Measurements from ENCODE around the gene DDAH1. TPM values are rescaled to one million over a fixed set of nuclear protein-coding genes. Genes with fewer than 3 reads are reported as not detected.

Gene DDAH1
- total RNA-seq, 2 experiments from 2014 or later: 0.09 to 0.11 TPM

GRCh38 chr1:85319931-85320330 lies 145.0 kb downstream of the DDAH1 start:
- intact Hi-C loops (cut with DNase I, micrococcal nuclease): no loop called here
- Mint-ChIP-seq H3K4me3 (no peak overlapping the region), H3K27me3 (peaks cover 50% of the 10 kb centered on the region), H3K9me3 (ENCODE audit: low read depth) (no peaks in the 10 kb centered on the region), H3K4me1 (peaks cover 7% of the 10 kb centered on the region), H3K27ac (no peak overlapping the region), H3K36me3 (ENCODE audit: low read depth) (no peaks in the 10 kb centered on the region)
- POLR2A ChIA-PET: no interaction called here
- ATAC-seq (peak; percentile 23), DNase-seq (no peak)
- CTCF ChIA-PET: no interaction called here

- H3K4me1 Mint-ChIP-seq: peaks cover 7% of the 10 kb centered on the region
- no peak overlapping the region for H3K27ac Mint-ChIP-seq
- H3K9me3 Mint-ChIP-seq (ENCODE audit: low read depth): no peaks in the 10 kb centered on the region
- DNase-seq (no peak), ATAC-seq (no peak)
- intact Hi-C loops (cut with DNase I, micrococcal nuclease): no loop called here
- ChIA-PET POLR2A (no interaction called here), CTCF (no interaction called here)
- H3K27me3 Mint-ChIP-seq: peaks cover 51% of the 10 kb centered on the region
- no peaks in the 10 kb centered on the region for H3K36me3 Mint-ChIP-seq (ENCODE audit: low read depth)
- H3K4me3 Mint-ChIP-seq: no peak overlapping the region
These were observed 145.5 kb downstream of the DDAH1 start for GRCh38 chr1:85319491-85319890.

DNA sequence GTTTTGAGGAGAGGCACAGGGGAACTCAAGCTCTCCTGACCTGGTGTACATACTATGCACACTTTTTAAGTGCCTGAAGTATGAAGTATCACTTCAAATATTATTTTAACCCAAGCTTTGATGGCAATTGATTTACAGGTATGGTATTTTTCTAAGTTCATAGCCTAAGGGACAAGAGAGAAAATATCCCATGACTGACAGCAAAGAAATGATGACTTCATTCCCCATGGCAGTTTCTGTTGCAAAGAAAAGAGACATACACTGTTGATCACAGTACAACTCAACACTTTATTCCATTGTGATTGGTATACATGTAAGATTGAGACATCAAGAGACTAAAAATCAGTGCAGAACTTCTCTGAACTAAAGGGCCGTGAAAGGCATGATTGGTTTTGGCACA lies 146.7 kb downstream of the DDAH1 start:
- no peak for ATAC-seq
- Mint-ChIP-seq H3K27me3 (peaks cover 49% of the 10 kb centered on the region), H3K9me3 (ENCODE audit: low read depth) (no peaks in the 10 kb centered on the region), H3K36me3 (ENCODE audit: low read depth) (no peaks in the 10 kb centered on the region), H3K27ac (no peak overlapping the region), H3K4me3 (no peak overlapping the region), H3K4me1 (peaks cover 7% of the 10 kb centered on the region)
- no peak for DNase-seq
- POLR2A ChIA-PET: no interaction called here
- CTCF ChIA-PET: no interaction called here
- intact Hi-C loops (cut with DNase I, micrococcal nuclease): no loop called here

- peaks cover 7% of the 10 kb centered on the region for H3K4me1 Mint-ChIP-seq
- DNase-seq (no peak), ATAC-seq (no peak)
- H3K36me3 Mint-ChIP-seq (ENCODE audit: low read depth): no peaks in the 10 kb centered on the region
- intact Hi-C loops (cut with DNase I, micrococcal nuclease): no loop called here
- ChIA-PET CTCF (interaction anchor here (2.4 kb wide), 1 partner anchor 9 kb away, joined by 15 read pairs; no protein-coding TSS in a partner anchor), POLR2A (no interaction called here)
- H3K9me3 Mint-ChIP-seq (ENCODE audit: low read depth): no peaks in the 10 kb centered on the region
- H3K4me3 Mint-ChIP-seq: no peak overlapping the region
- H3K27ac Mint-ChIP-seq: no peak overlapping the region
- peaks cover 51% of the 10 kb centered on the region for H3K27me3 Mint-ChIP-seq
These were observed 147.4 kb downstream of the DDAH1 start for GRCh38 chr1:85317560-85317959.

DNA sequence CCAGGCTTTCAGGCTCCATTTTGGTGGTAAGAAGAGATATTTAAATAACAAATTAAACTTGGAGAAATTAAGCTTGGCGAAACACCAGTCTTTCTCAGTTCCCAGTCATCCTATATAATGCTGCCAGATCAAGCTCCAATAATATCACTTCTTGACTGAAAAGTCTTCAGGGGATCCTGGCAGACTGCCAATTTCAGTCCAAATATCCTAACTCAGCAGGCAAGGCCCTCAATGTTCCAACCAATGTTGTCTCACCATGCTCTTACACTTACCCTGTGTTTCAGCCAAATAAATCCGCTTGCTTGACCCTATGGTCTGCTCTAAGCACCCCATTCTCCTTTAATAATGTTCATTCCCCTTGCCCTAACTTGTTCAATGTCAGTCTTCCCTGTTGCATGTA lies 148.6 kb downstream of the DDAH1 start:
- Mint-ChIP-seq H3K4me3 (no peak overlapping the region), H3K36me3 (ENCODE audit: low read depth) (no peaks in the 10 kb centered on the region), H3K27ac (no peak overlapping the region), H3K4me1 (peaks cover 7% of the 10 kb centered on the region), H3K9me3 (ENCODE audit: low read depth) (no peaks in the 10 kb centered on the region), H3K27me3 (peaks cover 57% of the 10 kb centered on the region)
- DNase-seq: no peak
- CTCF ChIA-PET: interaction anchor here (1.3 to 2.4 kb wide), 3 partner anchors 8 to 60 kb away, joined by 3 to 15 read pairs (median 4); no protein-coding TSS in a partner anchor
- no peak for ATAC-seq
- POLR2A ChIA-PET: no interaction called here
- intact Hi-C loops (cut with DNase I, micrococcal nuclease): no loop called here

DNA sequence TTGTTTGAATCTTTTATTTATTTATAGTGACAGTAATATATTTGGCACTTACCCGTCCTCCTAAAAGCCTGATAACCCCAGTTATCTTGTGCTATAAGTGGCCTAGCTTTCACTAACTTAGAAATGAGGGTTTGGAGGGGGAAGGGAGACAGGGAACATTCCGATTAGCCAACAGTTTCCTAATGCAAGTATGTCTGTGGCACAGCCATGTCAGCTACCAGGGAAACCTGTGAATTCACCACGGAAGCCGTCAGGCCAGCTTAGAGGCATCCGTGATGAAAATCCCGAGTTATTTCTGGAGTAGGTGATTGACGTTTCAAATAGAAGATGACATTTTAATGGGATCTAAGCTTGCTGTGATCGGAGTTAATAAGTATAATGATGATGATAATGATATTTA lies 149.2 kb downstream of the DDAH1 start:
- ATAC-seq (no peak), DNase-seq (no peak)
- Mint-ChIP-seq H3K4me3 (no peak overlapping the region), H3K9me3 (ENCODE audit: low read depth) (no peaks in the 10 kb centered on the region), H3K27ac (no peak overlapping the region), H3K36me3 (ENCODE audit: low read depth) (no peaks in the 10 kb centered on the region), H3K27me3 (peaks cover 58% of the 10 kb centered on the region), H3K4me1 (peaks cover 7% of the 10 kb centered on the region)
- CTCF ChIA-PET: interaction anchor here (1.3 to 2.4 kb wide), 3 partner anchors 7 to 60 kb away, joined by 3 to 15 read pairs (median 4); no protein-coding TSS in a partner anchor
- POLR2A ChIA-PET: no interaction called here
- intact Hi-C loops (cut with DNase I, micrococcal nuclease): no loop called here

- no peaks in the 10 kb centered on the region for H3K36me3 Mint-ChIP-seq (ENCODE audit: low read depth)
- ATAC-seq (no peak), DNase-seq (no peak)
- intact Hi-C loops (cut with DNase I, micrococcal nuclease): no loop called here
- ChIA-PET POLR2A (no interaction called here), CTCF (interaction anchor here (0.9 kb wide), 2 partner anchors 238 to 258 kb away, joined by 3 read pairs; no protein-coding TSS in a partner anchor)
- no peak overlapping the region for H3K4me3 Mint-ChIP-seq
- no peaks in the 10 kb centered on the region for H3K4me1 Mint-ChIP-seq
- no peak overlapping the region for H3K27ac Mint-ChIP-seq
- H3K9me3 Mint-ChIP-seq (ENCODE audit: low read depth): no peaks in the 10 kb centered on the region
- H3K27me3 Mint-ChIP-seq: peaks cover 58% of the 10 kb centered on the region
These were observed 150.2 kb downstream of the DDAH1 start for GRCh38 chr1:85314726-85315125.

DNA sequence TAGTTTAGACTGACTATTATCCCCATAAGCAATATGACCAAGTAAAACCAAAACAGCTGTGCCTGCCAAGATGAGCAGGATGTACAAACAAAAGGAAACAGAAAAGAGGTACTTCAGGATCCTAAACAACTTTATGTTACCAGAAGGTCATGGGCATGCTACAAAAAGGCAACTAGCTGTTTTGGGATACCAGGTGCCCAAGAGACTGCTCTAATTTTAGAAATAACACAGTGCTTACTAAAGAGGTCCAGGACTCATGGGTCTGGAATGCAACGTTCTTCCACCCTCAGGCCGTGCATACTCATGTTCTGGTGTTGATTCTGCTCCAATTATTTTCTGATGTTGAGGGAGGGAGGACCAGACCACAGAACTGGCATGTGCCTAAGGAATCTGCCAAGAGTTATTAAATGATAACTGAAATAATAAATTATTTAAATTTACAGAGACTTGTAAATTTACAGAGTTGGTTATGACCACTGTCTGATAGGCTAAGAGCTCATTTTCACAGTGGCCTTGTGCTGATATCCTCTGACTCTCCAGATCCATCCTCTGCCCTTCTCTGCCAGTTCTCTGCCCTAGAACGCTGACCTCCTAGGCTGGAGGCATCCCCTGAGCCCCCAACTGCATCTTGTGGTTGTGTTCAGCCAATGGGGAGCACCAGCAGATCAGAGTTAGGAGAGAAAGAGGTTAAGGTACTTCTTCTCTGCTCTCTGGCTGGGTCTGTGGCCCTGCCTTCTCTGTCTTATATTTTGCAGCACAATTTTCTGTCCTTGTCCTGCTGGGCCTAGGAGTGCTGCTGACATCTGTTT lies 150.9 kb downstream of the DDAH1 start:
- DNase-seq (no peak), ATAC-seq (no peak)
- Mint-ChIP-seq H3K4me3 (no peak overlapping the region), H3K27me3 (peaks cover 61% of the 10 kb centered on the region), H3K27ac (no peak overlapping the region), H3K9me3 (ENCODE audit: low read depth) (no peaks in the 10 kb centered on the region), H3K36me3 (ENCODE audit: low read depth) (no peaks in the 10 kb centered on the region), H3K4me1 (no peaks in the 10 kb centered on the region)
- POLR2A ChIA-PET: interaction anchor here (0.6 kb wide), 1 partner anchor 9 kb away, joined by 3 read pairs; no protein-coding TSS in a partner anchor
- CTCF ChIA-PET: interaction anchor here (0.6 to 0.9 kb wide), 3 partner anchors 27 to 316 kb away, joined by 3 read pairs; no protein-coding TSS in a partner anchor
- intact Hi-C loops (cut with DNase I, micrococcal nuclease): no loop called here

DNA sequence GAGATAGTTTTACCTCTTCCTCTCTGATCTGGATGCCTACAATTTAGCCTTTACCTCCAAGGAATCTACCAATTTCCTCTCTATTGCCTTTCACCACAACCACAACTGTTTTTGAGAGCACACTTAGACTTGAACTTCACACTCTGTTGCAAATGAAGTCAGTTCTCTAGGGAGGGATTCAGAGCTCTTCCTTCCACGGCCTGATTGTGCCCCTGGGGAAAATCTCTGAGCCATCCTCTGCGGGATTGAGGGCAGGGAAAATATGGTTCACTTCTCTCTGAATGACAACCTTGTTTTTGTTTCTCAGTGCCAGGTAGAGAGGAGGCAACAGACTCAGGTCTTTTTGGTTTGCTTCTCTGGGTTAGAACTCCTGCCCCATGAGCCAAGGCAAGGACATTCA lies 153.1 kb downstream of the DDAH1 start:
- ChIA-PET CTCF (interaction anchor here (0.7 kb wide), 1 partner anchor 1023 kb away, joined by 3 read pairs; no protein-coding TSS in a partner anchor), POLR2A (no interaction called here)
- ATAC-seq: no peak
- DNase-seq: no peak
- Mint-ChIP-seq H3K36me3 (ENCODE audit: low read depth) (no peaks in the 10 kb centered on the region), H3K9me3 (ENCODE audit: low read depth) (no peaks in the 10 kb centered on the region), H3K4me1 (peaks cover 8% of the 10 kb centered on the region), H3K27me3 (peaks cover 45% of the 10 kb centered on the region), H3K27ac (no peak overlapping the region), H3K4me3 (no peak overlapping the region)
- intact Hi-C loops (cut with DNase I, micrococcal nuclease): no loop called here

- Mint-ChIP-seq H3K9me3 (ENCODE audit: low read depth) (no peaks in the 10 kb centered on the region), H3K4me3 (no peak overlapping the region), H3K27ac (no peak overlapping the region), H3K27me3 (peaks cover 35% of the 10 kb centered on the region), H3K36me3 (ENCODE audit: low read depth) (no peaks in the 10 kb centered on the region), H3K4me1 (peaks cover 8% of the 10 kb centered on the region)
- ChIA-PET CTCF (interaction anchor here (0.7 to 2.8 kb wide), 17 partner anchors 8 to 710 kb away, joined by 3 to 15 read pairs (median 4); partner anchors contain the start of genes CCN1 and ZNHIT6), POLR2A (no interaction called here)
- intact Hi-C loops (cut with DNase I, micrococcal nuclease): loop anchor here (1.0 to 10.0 kb wide), 7 partner anchors 156 to 709 kb away; partner anchors contain the start of genes CCN1 (in 1 of the 2), DDAH1 (in 1 of the 2) and ZNHIT6 (in 1 of the 2)
- DNase-seq: no peak
- ATAC-seq: no peak
These were observed 156.1 kb downstream of the DDAH1 start for GRCh38 chr1:85308833-85309350.

GRCh38 chr1:85307987-85308832 lies 156.7 kb downstream of the DDAH1 start:
- peak; percentile 94 for ATAC-seq
- intact Hi-C loops (cut with DNase I, micrococcal nuclease): loop anchor here (1.0 to 10.0 kb wide), 7 partner anchors 157 to 710 kb away; partner anchors contain the start of genes CCN1 (in 1 of the 2), DDAH1 (in 1 of the 2) and ZNHIT6 (in 1 of the 2)
- ChIA-PET CTCF (interaction anchor here (0.6 to 2.8 kb wide), 17 partner anchors 8 to 710 kb away, joined by 3 to 15 read pairs (median 4); partner anchors contain the start of genes CCN1 and ZNHIT6), POLR2A (no interaction called here)
- H3K4me3 Mint-ChIP-seq: no peak overlapping the region
- peaks cover 8% of the 10 kb centered on the region for H3K4me1 Mint-ChIP-seq
- H3K36me3 Mint-ChIP-seq (ENCODE audit: low read depth): no peaks in the 10 kb centered on the region
- DNase-seq: peak; percentile 84
- no peak overlapping the region for H3K27ac Mint-ChIP-seq
- peaks cover 35% of the 10 kb centered on the region for H3K27me3 Mint-ChIP-seq
- no peaks in the 10 kb centered on the region for H3K9me3 Mint-ChIP-seq (ENCODE audit: low read depth)
